ENCODE measurements around the gene FRS2.

FRS2 gene

GRCh38 chr12:69464428-69464827 is 5.8 kb upstream of the FRS2 start:
- no peak overlapping the region for H3K4me3 ChIP-seq (replicated peaks; ENCODE audit: low read depth, low read length)
- TF ChIP-seq, protein P1, sequence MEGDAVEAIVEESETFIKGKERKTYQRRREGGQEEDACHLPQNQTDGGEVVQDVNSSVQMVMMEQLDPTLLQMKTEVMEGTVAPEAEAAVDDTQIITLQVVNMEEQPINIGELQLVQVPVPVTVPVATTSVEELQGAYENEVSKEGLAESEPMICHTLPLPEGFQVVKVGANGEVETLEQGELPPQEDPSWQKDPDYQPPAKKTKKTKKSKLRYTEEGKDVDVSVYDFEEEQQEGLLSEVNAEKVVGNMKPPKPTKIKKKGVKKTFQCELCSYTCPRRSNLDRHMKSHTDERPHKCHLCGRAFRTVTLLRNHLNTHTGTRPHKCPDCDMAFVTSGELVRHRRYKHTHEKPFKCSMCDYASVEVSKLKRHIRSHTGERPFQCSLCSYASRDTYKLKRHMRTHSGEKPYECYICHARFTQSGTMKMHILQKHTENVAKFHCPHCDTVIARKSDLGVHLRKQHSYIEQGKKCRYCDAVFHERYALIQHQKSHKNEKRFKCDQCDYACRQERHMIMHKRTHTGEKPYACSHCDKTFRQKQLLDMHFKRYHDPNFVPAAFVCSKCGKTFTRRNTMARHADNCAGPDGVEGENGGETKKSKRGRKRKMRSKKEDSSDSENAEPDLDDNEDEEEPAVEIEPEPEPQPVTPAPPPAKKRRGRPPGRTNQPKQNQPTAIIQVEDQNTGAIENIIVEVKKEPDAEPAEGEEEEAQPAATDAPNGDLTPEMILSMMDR (IDR thresholded peaks at IDR 0.05; ENCODE audit: low read depth, low read length, missing control alignments): no peak
- no peak for DNase-seq (ENCODE audit: extremely low read depth, low read depth)

GRCh38 chr12:69466867-69467266 is 3.3 kb upstream of the FRS2 start:
- no peak overlapping the region for H3K4me3 ChIP-seq (replicated peaks; ENCODE audit: low read depth, low read length)
- no peak for DNase-seq (ENCODE audit: extremely low read depth, low read depth)
- TF ChIP-seq, protein P1 (IDR thresholded peaks at IDR 0.05; ENCODE audit: low read depth, low read length, missing control alignments): no peak

GRCh38 chr12:69467366-69467765 is 2.8 kb upstream of the FRS2 start:
- no peak overlapping the region for H3K4me3 ChIP-seq (replicated peaks; ENCODE audit: low read depth, low read length)
- TF ChIP-seq, protein P1 (IDR thresholded peaks at IDR 0.05; ENCODE audit: low read depth, low read length, missing control alignments): no peak
- DNase-seq (ENCODE audit: extremely low read depth, low read depth): no peak

- DNase-seq (ENCODE audit: extremely low read depth, low read depth): peak; percentile 4
- TF ChIP-seq, protein P1 (IDR thresholded peaks at IDR 0.05; ENCODE audit: low read depth, low read length, missing control alignments): no peak
Measured at GRCh38 chr12:69468237-69469026, 1.8 kb upstream of the FRS2 start.

DNA sequence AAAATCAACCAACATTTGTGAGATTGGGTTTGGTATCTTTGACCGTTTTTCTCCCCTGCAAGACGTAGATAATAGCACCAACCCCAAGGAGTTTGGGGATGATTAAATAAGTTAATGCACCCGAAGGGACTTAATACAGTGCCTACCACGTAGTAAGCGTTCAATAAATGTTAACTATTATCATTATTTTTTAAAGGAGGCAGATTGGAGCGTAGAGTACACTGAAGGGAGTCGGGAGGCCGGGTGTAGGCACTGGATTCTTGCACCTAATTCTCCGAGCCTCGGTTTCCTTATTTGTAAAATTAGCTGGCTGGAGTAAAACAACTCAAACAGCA is 367 bp upstream of the FRS2 start:
- no peak for DNase-seq (ENCODE audit: extremely low read depth, low read depth)
- TF ChIP-seq, protein P1 (IDR thresholded peaks at IDR 0.05; ENCODE audit: low read depth, low read length, missing control alignments): no peak
- peak overlapping the region; percentile 92 for H3K4me3 ChIP-seq (replicated peaks; ENCODE audit: low read depth, low read length)

More at GRCh38 chr12:69468237-69469026, 1.8 kb upstream of the FRS2 start:
- no peak overlapping the region for H3K4me3 ChIP-seq (replicated peaks; ENCODE audit: low read depth, low read length)

GRCh38 chr12:69471076-69471430 is 865 bp downstream of the FRS2 start:
- no peak for DNase-seq (ENCODE audit: extremely low read depth, low read depth)
- TF ChIP-seq, protein P1 (IDR thresholded peaks at IDR 0.05; ENCODE audit: low read depth, low read length, missing control alignments): no peak
- H3K4me3 ChIP-seq (replicated peaks; ENCODE audit: low read depth, low read length): peak overlapping the region; percentile 92

Measured in HFF-Myc (cell line).